ENCODE measurements around the gene TTC9B.

Gene TTC9B

DNA sequence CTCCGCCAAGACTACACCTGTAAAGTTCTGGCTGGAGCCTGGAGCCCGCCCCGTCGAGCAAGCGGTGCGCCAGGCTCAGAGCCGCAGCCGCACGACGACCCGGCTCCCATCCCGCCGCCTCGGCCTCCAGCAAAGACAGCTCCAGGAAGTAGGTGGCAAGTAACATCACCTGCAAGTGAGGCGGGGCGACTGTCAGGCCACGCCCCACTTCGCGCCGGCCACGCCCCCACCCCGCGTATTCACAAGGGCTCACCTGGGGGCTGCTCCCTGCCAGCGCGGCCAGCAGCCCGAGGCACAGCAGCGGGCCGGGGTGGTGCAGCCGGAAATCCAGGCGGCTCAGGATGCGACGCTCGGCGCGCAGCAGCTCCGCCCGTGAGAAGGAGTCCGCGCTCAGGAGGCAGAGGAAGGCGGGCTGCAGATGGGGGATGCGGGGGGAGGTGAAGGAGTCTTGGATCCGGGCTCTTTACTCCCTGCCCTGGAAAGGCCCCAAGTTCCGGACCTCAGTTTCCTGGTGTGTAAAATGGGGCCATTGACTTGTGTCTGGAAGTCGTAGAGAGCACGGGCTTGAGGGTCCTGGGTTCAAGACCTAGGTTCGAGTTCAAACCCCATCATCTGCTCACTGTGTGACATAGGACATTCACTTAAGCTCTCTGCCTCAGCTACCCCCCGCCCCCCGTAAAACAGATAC, 5.1 kb upstream of the TTC9B start:
- no peaks in the 10 kb centered on the region for H3K79me2 ChIP-seq (ENCODE audit: control insufficient read depth, insufficient read depth, low read length, poor library complexity)
- H2BK120ac ChIP-seq (ENCODE audit: insufficient read depth, low read length, poor library complexity) = no peak overlapping the region
- no peaks in the 10 kb centered on the region for H3K4me1 ChIP-seq (ENCODE audit: control insufficient read depth in 1 of 2, insufficient read depth in 2 of 2, low read length in 2 of 2)
- H3K14ac ChIP-seq (ENCODE audit: low read length) = no peak overlapping the region
- no CpG with 5 or more reads among the region's 48 CpGs for WGBS (ENCODE audit: extremely low coverage, insufficient coverage, insufficient read length)
- peak; percentile 11 to 44 for DNase-seq
- H4K91ac ChIP-seq (ENCODE audit: low read depth, low read length) = no peak overlapping the region
- H3K27ac ChIP-seq (ENCODE audit: low read depth, low read length) = no peak overlapping the region
- H4K12ac ChIP-seq (ENCODE audit: low read depth, low read length) = no peak overlapping the region
- H3K36me3 ChIP-seq (ENCODE audit: control insufficient read depth in 1 of 2, insufficient read depth in 2 of 2, low read length in 2 of 2) = no peaks in the 10 kb centered on the region
- H4K8ac ChIP-seq (ENCODE audit: low read depth, low read length) = no peak overlapping the region
- H2AK5ac ChIP-seq (ENCODE audit: low read length) = no peak overlapping the region
- H2BK12ac ChIP-seq (ENCODE audit: low read length) = no peak overlapping the region
- no peak overlapping the region for H3K4me2 ChIP-seq (ENCODE audit: low read length)
- H2BK5ac ChIP-seq (ENCODE audit: low read depth, low read length, poor library complexity) = no peak overlapping the region
- H3K9ac ChIP-seq (ENCODE audit: low read length) = no peak overlapping the region
- H3K79me1 ChIP-seq (ENCODE audit: low read length) = no peaks in the 10 kb centered on the region
- no peak overlapping the region for H3K18ac ChIP-seq (ENCODE audit: low read length)
- H3K9me3 ChIP-seq (ENCODE audit: insufficient read depth, low read depth, low read length) = no peaks in the 10 kb centered on the region
- no peak overlapping the region for H3K23ac ChIP-seq (ENCODE audit: low read length)
- peaks cover 8% of the 10 kb centered on the region for H3K27me3 ChIP-seq (ENCODE audit: insufficient read depth, low read length)
- no peak overlapping the region for H2AFZ ChIP-seq (ENCODE audit: insufficient read depth, low read length, poor library complexity)
- no peak overlapping the region for H3K4ac ChIP-seq (ENCODE audit: low read depth, low read length)
- H3K4me3 ChIP-seq (ENCODE audit: low read depth, low read length) = no peak overlapping the region

DNA sequence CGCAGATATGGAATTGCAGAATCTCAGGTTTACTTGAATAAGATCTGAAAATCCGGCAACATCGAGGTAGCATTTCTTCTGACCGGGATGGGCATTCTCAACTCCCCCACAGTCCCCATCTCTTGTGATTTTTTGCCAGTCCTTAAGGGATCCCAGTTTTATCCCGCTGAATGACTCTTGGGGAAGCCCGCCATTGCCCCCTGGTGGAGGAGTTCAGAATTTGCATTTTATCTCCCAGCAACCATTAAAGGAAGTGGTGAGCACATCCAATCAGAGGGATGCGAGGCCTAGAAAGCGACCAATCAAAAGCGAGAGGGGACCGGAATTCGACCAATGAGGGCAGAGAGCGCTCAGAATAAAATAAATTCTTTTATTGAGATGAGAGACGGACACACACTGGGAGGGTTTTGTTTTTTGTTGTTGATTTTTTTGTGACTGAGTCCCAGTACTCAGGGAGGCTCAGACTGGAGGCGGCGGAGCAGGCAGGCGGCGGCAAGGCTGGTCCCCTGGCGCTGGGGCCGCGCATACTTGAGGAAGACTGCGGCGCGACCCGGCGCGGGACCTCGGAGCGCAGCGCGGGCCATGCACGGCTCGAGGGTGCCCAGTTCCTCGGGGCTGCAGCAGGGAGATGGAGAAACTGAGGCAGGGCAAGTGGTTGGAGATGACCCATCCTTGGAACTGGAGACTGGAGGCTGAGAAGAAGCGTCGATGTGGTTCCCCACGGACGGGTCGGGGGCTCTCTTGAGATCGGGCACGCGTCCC, 3.9 kb upstream of the TTC9B start:
- Histone ChIP-seq H3K79me1 (ENCODE audit: low read length) (no peaks in the 10 kb centered on the region), H3K9ac (ENCODE audit: low read length) (no peak overlapping the region), H4K91ac (ENCODE audit: low read depth, low read length) (no peak overlapping the region), H2BK120ac (ENCODE audit: insufficient read depth, low read length, poor library complexity) (no peak overlapping the region), H4K8ac (ENCODE audit: low read depth, low read length) (no peak overlapping the region), H3K79me2 (ENCODE audit: control insufficient read depth, insufficient read depth, low read length, poor library complexity) (no peaks in the 10 kb centered on the region), H3K4me2 (ENCODE audit: low read length) (no peak overlapping the region), H3K4ac (ENCODE audit: low read depth, low read length) (no peak overlapping the region), H3K14ac (ENCODE audit: low read length) (no peak overlapping the region), H4K12ac (ENCODE audit: low read depth, low read length) (no peak overlapping the region), H3K36me3 (ENCODE audit: control insufficient read depth in 1 of 2, insufficient read depth in 2 of 2, low read length in 2 of 2) (no peaks in the 10 kb centered on the region), H3K27me3 (ENCODE audit: insufficient read depth, low read length) (peaks cover 21% of the 10 kb centered on the region), H3K23ac (ENCODE audit: low read length) (no peak overlapping the region), H2BK5ac (ENCODE audit: low read depth, low read length, poor library complexity) (no peak overlapping the region), H2AFZ (ENCODE audit: insufficient read depth, low read length, poor library complexity) (no peak overlapping the region), H3K9me3 (ENCODE audit: insufficient read depth, low read depth, low read length) (peaks cover 1% of the 10 kb centered on the region), H2BK12ac (ENCODE audit: low read length) (no peak overlapping the region), H3K4me1 (ENCODE audit: control insufficient read depth in 1 of 2, insufficient read depth in 2 of 2, low read length in 2 of 2) (peaks cover 1 to 3% of the 10 kb centered on the region in 2 experiments), H3K27ac (ENCODE audit: low read depth, low read length) (no peak overlapping the region), H3K18ac (ENCODE audit: low read length) (no peak overlapping the region), H3K4me3 (ENCODE audit: low read depth, low read length) (no peak overlapping the region), H2AK5ac (ENCODE audit: low read length) (no peak overlapping the region)
- DNase-seq = peak; percentile 84 to 95
- no CpG with 5 or more reads among the region's 41 CpGs for WGBS (ENCODE audit: extremely low coverage, insufficient coverage, insufficient read length)

DNA sequence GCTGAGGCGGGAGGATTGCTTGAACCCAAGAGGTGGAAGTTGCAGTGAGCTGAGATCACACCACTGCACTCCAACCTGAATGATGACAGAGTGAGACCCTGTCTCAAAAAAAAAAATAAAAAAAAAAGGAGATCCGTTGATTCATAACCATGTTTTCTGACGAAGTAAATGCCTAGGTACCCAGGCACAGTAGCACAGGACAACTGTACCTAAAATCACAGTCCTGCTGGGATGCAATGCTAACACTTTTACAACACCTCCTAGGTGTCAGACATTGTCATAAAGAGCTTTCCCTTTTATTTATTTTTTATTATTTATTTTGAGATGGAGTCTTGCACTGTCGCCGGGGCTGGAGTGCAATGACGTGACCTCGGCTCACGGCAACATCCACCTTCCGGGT, 2.5 kb upstream of the TTC9B start:
- Histone ChIP-seq H2BK5ac (ENCODE audit: low read depth, low read length, poor library complexity) (no peak overlapping the region), H2AK5ac (ENCODE audit: low read length) (no peak overlapping the region), H3K36me3 (ENCODE audit: control insufficient read depth in 1 of 2, insufficient read depth in 2 of 2, low read length in 2 of 2) (no peaks in the 10 kb centered on the region), H4K8ac (ENCODE audit: low read depth, low read length) (no peak overlapping the region), H2BK12ac (ENCODE audit: low read length) (no peak overlapping the region), H3K9me3 (ENCODE audit: insufficient read depth, low read depth, low read length) (peaks cover 1% of the 10 kb centered on the region), H3K9ac (ENCODE audit: low read length) (no peak overlapping the region), H3K14ac (ENCODE audit: low read length) (no peak overlapping the region), H2BK120ac (ENCODE audit: insufficient read depth, low read length, poor library complexity) (no peak overlapping the region), H3K27me3 (ENCODE audit: insufficient read depth, low read length) (peaks cover 27% of the 10 kb centered on the region), H3K79me2 (ENCODE audit: control insufficient read depth, insufficient read depth, low read length, poor library complexity) (no peaks in the 10 kb centered on the region), H3K4me2 (ENCODE audit: low read length) (no peak overlapping the region), H3K23ac (ENCODE audit: low read length) (no peak overlapping the region), H3K79me1 (ENCODE audit: low read length) (no peaks in the 10 kb centered on the region), H3K27ac (ENCODE audit: low read depth, low read length) (no peak overlapping the region), H4K91ac (ENCODE audit: low read depth, low read length) (no peak overlapping the region), H3K4me1 (ENCODE audit: control insufficient read depth in 1 of 2, insufficient read depth in 2 of 2, low read length in 2 of 2) (peaks cover 2 to 3% of the 10 kb centered on the region in 2 experiments), H2AFZ (ENCODE audit: insufficient read depth, low read length, poor library complexity) (no peak overlapping the region), H3K18ac (ENCODE audit: low read length) (no peak overlapping the region), H4K12ac (ENCODE audit: low read depth, low read length) (no peak overlapping the region), H3K4me3 (ENCODE audit: low read depth, low read length) (no peak overlapping the region), H3K4ac (ENCODE audit: low read depth, low read length) (no peak overlapping the region)
- no peak for DNase-seq
- WGBS (ENCODE audit: extremely low coverage, insufficient coverage, insufficient read length) = no CpG with 5 or more reads among the region's 9 CpGs

DNA sequence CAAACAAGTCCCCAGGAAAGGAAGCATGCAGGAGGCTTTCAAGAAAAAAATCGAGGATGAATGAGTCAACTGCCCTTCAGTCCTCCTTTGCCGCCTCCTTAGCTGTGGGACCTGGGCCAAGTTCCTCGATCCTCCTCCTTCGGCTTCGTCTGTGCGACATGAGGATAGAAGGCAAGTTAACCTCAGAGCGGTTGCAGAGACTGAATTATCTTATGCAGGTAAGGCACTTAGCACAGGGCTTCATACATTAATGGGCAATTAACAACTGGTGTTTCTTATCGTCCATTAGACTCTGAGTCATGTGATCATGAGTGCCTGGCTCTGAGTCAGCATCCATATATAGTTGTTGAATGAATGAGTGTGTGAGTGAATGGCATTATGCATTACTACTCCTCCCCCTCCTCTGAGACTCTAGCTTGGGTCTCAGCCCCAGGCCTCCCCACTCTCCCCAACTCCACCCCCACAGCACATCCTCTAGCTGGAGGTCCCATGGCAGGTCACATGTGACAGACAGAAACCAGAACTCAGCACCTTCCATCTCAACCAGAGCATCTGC, 1.6 kb upstream of the TTC9B start:
- H3K4me2 ChIP-seq (ENCODE audit: low read length) = no peak overlapping the region
- no peak overlapping the region for H4K91ac ChIP-seq (ENCODE audit: low read depth, low read length)
- no peak overlapping the region for H4K12ac ChIP-seq (ENCODE audit: low read depth, low read length)
- no peak overlapping the region for H2AK5ac ChIP-seq (ENCODE audit: low read length)
- no peaks in the 10 kb centered on the region for H3K79me2 ChIP-seq (ENCODE audit: control insufficient read depth, insufficient read depth, low read length, poor library complexity)
- no peak overlapping the region for H2BK12ac ChIP-seq (ENCODE audit: low read length)
- no peak overlapping the region for H2BK5ac ChIP-seq (ENCODE audit: low read depth, low read length, poor library complexity)
- H3K27ac ChIP-seq (ENCODE audit: low read depth, low read length) = no peak overlapping the region
- WGBS (ENCODE audit: extremely low coverage, insufficient coverage, insufficient read length) = no CpG with 5 or more reads among the region's 8 CpGs
- H2BK120ac ChIP-seq (ENCODE audit: insufficient read depth, low read length, poor library complexity) = no peak overlapping the region
- peaks cover 1% of the 10 kb centered on the region for H3K9me3 ChIP-seq (ENCODE audit: insufficient read depth, low read depth, low read length)
- H3K27me3 ChIP-seq (ENCODE audit: insufficient read depth, low read length) = peaks cover 23% of the 10 kb centered on the region
- no peak overlapping the region for H3K14ac ChIP-seq (ENCODE audit: low read length)
- peaks cover 2 to 3% of the 10 kb centered on the region in 2 experiments for H3K4me1 ChIP-seq (ENCODE audit: control insufficient read depth in 1 of 2, insufficient read depth in 2 of 2, low read length in 2 of 2)
- no peak overlapping the region for H3K4me3 ChIP-seq (ENCODE audit: low read depth, low read length)
- no peak overlapping the region for H3K18ac ChIP-seq (ENCODE audit: low read length)
- no peak overlapping the region for H4K8ac ChIP-seq (ENCODE audit: low read depth, low read length)
- no peaks in the 10 kb centered on the region for H3K79me1 ChIP-seq (ENCODE audit: low read length)
- no peak overlapping the region for H3K9ac ChIP-seq (ENCODE audit: low read length)
- no peak overlapping the region for H2AFZ ChIP-seq (ENCODE audit: insufficient read depth, low read length, poor library complexity)
- H3K23ac ChIP-seq (ENCODE audit: low read length) = no peak overlapping the region
- no peaks in the 10 kb centered on the region for H3K36me3 ChIP-seq (ENCODE audit: control insufficient read depth in 1 of 2, insufficient read depth in 2 of 2, low read length in 2 of 2)
- no peak overlapping the region for H3K4ac ChIP-seq (ENCODE audit: low read depth, low read length)
- DNase-seq = peak in 1 of 2 donors; percentile 37
